ENCODE results near the gene BOC. TPM values are rescaled to one million over a fixed set of nuclear protein-coding genes. Genes with fewer than 3 reads are reported as not detected.
A peak's percentile ranks its signal among the peaks of the same experiment; 100 is the strongest.

BOC gene
- total and polyA plus RNA-seq, 2 of the 13 experiments (the other 11 are each of a cell fraction or from before 2014, with no cell fraction given) = 0.04 TPM; not detected in 1

DNA sequence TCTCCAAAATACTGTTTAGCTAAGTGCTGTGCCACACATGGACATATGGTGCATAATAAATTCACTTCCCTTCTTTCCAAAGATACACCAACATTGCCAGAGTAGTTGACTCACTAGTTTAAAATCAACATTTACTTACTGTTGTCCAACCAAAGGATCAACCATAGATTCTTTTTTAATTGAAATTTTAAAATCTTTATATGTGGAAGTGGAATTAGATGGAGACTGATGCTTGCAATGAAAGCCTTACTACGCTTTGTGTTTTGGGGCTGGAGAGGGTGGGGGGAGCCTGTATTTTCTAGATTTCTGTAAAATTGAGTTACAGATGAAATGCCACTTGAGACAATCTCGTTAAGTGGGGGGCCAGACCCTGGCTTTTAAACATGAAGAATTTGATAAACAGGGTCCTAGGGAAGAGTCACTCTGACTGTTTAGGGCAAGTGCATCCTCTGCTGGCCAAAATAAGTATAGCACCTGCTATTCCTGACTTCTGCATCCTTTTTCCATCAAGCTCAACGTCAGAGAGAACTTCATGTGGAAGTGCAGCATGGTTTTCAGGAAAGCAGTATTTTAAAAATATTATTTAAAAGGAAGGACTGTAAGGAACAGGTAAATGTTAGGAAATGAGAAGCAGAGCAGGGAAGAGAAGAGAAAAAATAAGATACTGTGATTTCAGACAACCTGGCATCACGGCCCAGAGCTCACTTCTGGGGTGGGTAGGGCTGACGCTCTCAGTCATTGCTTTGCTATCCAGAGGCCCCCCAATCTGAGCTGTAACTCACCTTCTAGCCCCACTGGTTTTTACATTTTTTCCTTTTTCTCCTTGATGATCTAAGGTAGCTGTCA lies 76.7 kb downstream of the BOC start (continued):
- TF ChIP-seq KIAA2018 (CRISPR knock-in tag; IDR thresholded peaks at IDR 0.05; ENCODE audit: borderline replicate concordance) (no peak), STAG1 (CRISPR knock-in tag; IDR thresholded peaks at IDR 0.05) (peak; percentile 93), ZMYM2 (CRISPR knock-in tag; IDR thresholded peaks at IDR 0.05) (no peak)

Measured in HepG2 (cell line).